Left ventricle myocardium inferior (tissue), 1 donor: ENCODE measurements around the gene RABGGTA. TPM values are rescaled to one million over a fixed set of nuclear protein-coding genes. Genes with fewer than 3 reads are reported as not detected.
A peak's percentile ranks its signal among the peaks of the same experiment; 100 is the strongest.
"Not testable (repeated sequence)": the region's sequence is repeated elsewhere in the genome, so short reads cannot be mapped to it uniquely, and the experiment has no call there.

Source experiments
- DNase-seq: peaks from one replicate; pipeline ENCODE4 v3.0.0-alpha.2; 2020
- H3K27ac ChIP-seq: fragments of 200-600 bp; replicated peaks from 2 replicates; pipeline ENCODE4 v1.8.0; 2021
- H3K27me3 ChIP-seq: fragments of 200-600 bp; 2 replicates; pipeline ENCODE4 v1.8.0; 2021; ENCODE audit warnings: low read depth
- H3K36me3 ChIP-seq: fragments of 200-600 bp; 2 replicates; pipeline ENCODE4 v1.8.0; 2021
- H3K4me1 ChIP-seq: fragments of 200-600 bp; 2 replicates; pipeline ENCODE4 v1.8.0; 2021
- H3K4me3 ChIP-seq: fragments of 200-600 bp; 2 replicates; pipeline ENCODE4 v1.8.0; 2021; ENCODE audit warnings: mild to moderate bottlenecking, moderate library complexity
- H3K9me3 ChIP-seq: fragments of 200-600 bp; replicated peaks from 2 replicates; pipeline ENCODE4 v1.8.0; 2021
- intact Hi-C: fragments of 100-400 bp; cut with micrococcal nuclease; formaldehyde crosslinking; loops from one replicate; pipeline ENCODE4 v1.11.0; 2022
- total RNA-seq: library from RNA; stranded (reverse); fragmentation: NEBNext Ultra II Directional; extraction: Animal tissue kit (Norgen Biotek cat#: 25700); gene quantifications from one replicate; pipeline ENCODE4 v1.2.1, GENCODE V29; 2021
- TF ChIP-seq, protein P1 (sequence below): fragments of 200-600 bp; IDR thresholded peaks from 2 replicates; pipeline ENCODE4 v1.8.0; 2021; ENCODE audit warnings: antibody characterized with exemption, mild to moderate bottlenecking, borderline replicate concordance
- donor health status: DM: no; HTN: yes; CAD: no; lungs with severe emphysema.

RABGGTA gene
- total RNA-seq, 1 donor from 2014 or later, result 22.3 TPM

- no peak for DNase-seq
- intact Hi-C loops, result no loop called here
- H3K27ac ChIP-seq, result peak overlapping the region; percentile 33
Observed at GRCh38 chr14:24224618-24225071, 46.8 kb downstream of the RABGGTA start.

DNA sequence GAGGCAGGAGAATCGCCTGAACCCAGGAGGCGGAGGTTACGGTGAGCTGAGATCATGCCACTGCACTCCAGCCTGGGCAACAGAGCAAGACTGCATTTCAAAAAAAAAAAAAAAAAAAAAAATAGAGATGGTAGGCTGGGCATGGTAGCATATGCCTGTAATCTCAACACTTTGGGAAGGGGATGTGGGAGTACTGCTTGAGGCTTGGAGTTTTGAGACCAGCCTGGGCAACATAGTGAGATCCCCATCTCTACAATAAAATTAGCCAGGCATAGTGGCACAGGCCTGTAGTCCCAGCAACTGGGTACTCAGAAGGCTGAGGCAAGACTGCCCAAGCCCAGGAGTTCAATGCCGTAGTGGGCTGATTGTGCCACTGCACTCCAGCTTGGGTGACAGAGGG lies 48.4 kb downstream of the RABGGTA start:
- DNase-seq, intact Hi-C loops, H3K4me3 ChIP-seq, H3K27ac ChIP-seq, H3K9me3 ChIP-seq, H3K36me3 ChIP-seq, H3K27me3 ChIP-seq: not testable (repeated sequence)
- peaks cover 15% of the 10 kb centered on the region for H3K4me1 ChIP-seq

More at GRCh38 chr14:24224618-24225071, 46.8 kb downstream of the RABGGTA start:
- Histone ChIP-seq H3K4me1 (peaks cover 17% of the 10 kb centered on the region), H3K27me3 (no peaks in the 10 kb centered on the region), H3K9me3 (no peaks in the 10 kb centered on the region), H3K4me3 (no peak overlapping the region), H3K36me3 (peaks cover 11% of the 10 kb centered on the region)
- TF ChIP-seq, protein P1, sequence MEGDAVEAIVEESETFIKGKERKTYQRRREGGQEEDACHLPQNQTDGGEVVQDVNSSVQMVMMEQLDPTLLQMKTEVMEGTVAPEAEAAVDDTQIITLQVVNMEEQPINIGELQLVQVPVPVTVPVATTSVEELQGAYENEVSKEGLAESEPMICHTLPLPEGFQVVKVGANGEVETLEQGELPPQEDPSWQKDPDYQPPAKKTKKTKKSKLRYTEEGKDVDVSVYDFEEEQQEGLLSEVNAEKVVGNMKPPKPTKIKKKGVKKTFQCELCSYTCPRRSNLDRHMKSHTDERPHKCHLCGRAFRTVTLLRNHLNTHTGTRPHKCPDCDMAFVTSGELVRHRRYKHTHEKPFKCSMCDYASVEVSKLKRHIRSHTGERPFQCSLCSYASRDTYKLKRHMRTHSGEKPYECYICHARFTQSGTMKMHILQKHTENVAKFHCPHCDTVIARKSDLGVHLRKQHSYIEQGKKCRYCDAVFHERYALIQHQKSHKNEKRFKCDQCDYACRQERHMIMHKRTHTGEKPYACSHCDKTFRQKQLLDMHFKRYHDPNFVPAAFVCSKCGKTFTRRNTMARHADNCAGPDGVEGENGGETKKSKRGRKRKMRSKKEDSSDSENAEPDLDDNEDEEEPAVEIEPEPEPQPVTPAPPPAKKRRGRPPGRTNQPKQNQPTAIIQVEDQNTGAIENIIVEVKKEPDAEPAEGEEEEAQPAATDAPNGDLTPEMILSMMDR, result no peak

GRCh38 chr14:24219521-24219920 lies 51.9 kb downstream of the RABGGTA start:
- no peak for DNase-seq
- Histone ChIP-seq H3K4me3 (no peak overlapping the region), H3K36me3 (peaks cover 9% of the 10 kb centered on the region), H3K4me1 (peaks cover 26% of the 10 kb centered on the region), H3K27me3 (no peaks in the 10 kb centered on the region), H3K27ac (no peak overlapping the region), H3K9me3 (no peaks in the 10 kb centered on the region)
- TF ChIP-seq, protein P1, result no peak
- intact Hi-C loops, result no loop called here

- Histone ChIP-seq H3K27me3 (no peaks in the 10 kb centered on the region), H3K27ac (no peak overlapping the region), H3K4me1 (peaks cover 27% of the 10 kb centered on the region), H3K36me3 (peaks cover 9% of the 10 kb centered on the region), H3K4me3 (no peak overlapping the region), H3K9me3 (no peaks in the 10 kb centered on the region)
- DNase-seq, result no peak
- intact Hi-C loops, result no loop called here
- TF ChIP-seq, protein P1, result no peak
Observed at GRCh38 chr14:24219080-24219479, 52.3 kb downstream of the RABGGTA start.

GRCh38 chr14:24216876-24217275 lies 54.5 kb downstream of the RABGGTA start:
- H3K27ac ChIP-seq, intact Hi-C loops, DNase-seq, H3K4me3 ChIP-seq, H3K27me3 ChIP-seq, H3K36me3 ChIP-seq, H3K9me3 ChIP-seq: not testable (repeated sequence)
- peaks cover 43% of the 10 kb centered on the region for H3K4me1 ChIP-seq

- Histone ChIP-seq H3K27ac (peak overlapping the region; percentile 97), H3K9me3 (no peaks in the 10 kb centered on the region), H3K27me3 (no peaks in the 10 kb centered on the region), H3K4me3 (peak overlapping the region; percentile 73), H3K4me1 (peaks cover 43% of the 10 kb centered on the region), H3K36me3 (peaks cover 11% of the 10 kb centered on the region)
- intact Hi-C loops, result no loop called here
- no peak for DNase-seq
- TF ChIP-seq, protein P1, result no peak
Observed at GRCh38 chr14:24216345-24216699, 55.1 kb downstream of the RABGGTA start.

Other genes with a start within 250 kb of the RABGGTA start
- 0.11 TPM for gene CARMIL3, start 219.6 kb downstream of the RABGGTA start, total RNA-seq
- gene CPNE6, start 200.0 kb downstream of the RABGGTA start, total RNA-seq, result not detected
- 3.1 TPM for gene PCK2, start 177.3 kb downstream of the RABGGTA start, total RNA-seq
- 74.7 TPM for gene DCAF11, start 156.8 kb downstream of the RABGGTA start, total RNA-seq
- gene NRL, start 156.6 kb downstream of the RABGGTA start, total RNA-seq, result 1.5 TPM
- 148 TPM for gene FITM1, start 140.9 kb downstream of the RABGGTA start, total RNA-seq
- 108 TPM for gene PSME1, start 135.4 kb downstream of the RABGGTA start, total RNA-seq
- 14.5 TPM for gene EMC9, start 130.0 kb downstream of the RABGGTA start, total RNA-seq
- gene PSME2, start 125.0 kb downstream of the RABGGTA start, total RNA-seq, result 89.7 TPM
- gene RNF31, start 124.1 kb downstream of the RABGGTA start, total RNA-seq, result 34.8 TPM
- gene IRF9, start 110.3 kb downstream of the RABGGTA start, total RNA-seq, result 24.0 TPM
- gene REC8, start 99.5 kb downstream of the RABGGTA start, total RNA-seq, result 1.6 TPM
- gene IPO4, start 82.8 kb downstream of the RABGGTA start, total RNA-seq, result 13.3 TPM
- gene TM9SF1, start 76.2 kb downstream of the RABGGTA start, total RNA-seq, result 22.2 TPM
- gene TSSK4, start 65.9 kb downstream of the RABGGTA start, total RNA-seq, result not detected
- gene CHMP4A, start 58.1 kb downstream of the RABGGTA start, total RNA-seq, result 33.1 TPM
- gene MDP1, start 55.5 kb downstream of the RABGGTA start, total RNA-seq, result 16.6 TPM
- 214 TPM for gene NEDD8, start 39.2 kb downstream of the RABGGTA start, total RNA-seq
- 29.7 TPM for gene GMPR2, start 38.7 kb downstream of the RABGGTA start, total RNA-seq
- gene TINF2, start 29.0 kb downstream of the RABGGTA start, total RNA-seq, result 30.6 TPM
- gene TGM1, start 8.4 kb downstream of the RABGGTA start, total RNA-seq, result 0.96 TPM
- 6.9 TPM for gene DHRS1, start 28.2 kb upstream of the RABGGTA start, total RNA-seq
- 23.4 TPM for gene NOP9, start 28.3 kb upstream of the RABGGTA start, total RNA-seq
- 3.1 TPM for gene CIDEB, start 36.4 kb upstream of the RABGGTA start, total RNA-seq
- 0.71 TPM for gene LTB4R2, start 38.5 kb upstream of the RABGGTA start, total RNA-seq
- 1.8 TPM for gene LTB4R, start 39.9 kb upstream of the RABGGTA start, total RNA-seq
- gene ADCY4, start 63.5 kb upstream of the RABGGTA start, total RNA-seq, result 26.6 TPM
- gene RIPK3, start 68.4 kb upstream of the RABGGTA start, total RNA-seq, result 3.6 TPM
- 20.6 TPM for gene NFATC4, start 96.6 kb upstream of the RABGGTA start, total RNA-seq
- 8.0 TPM for gene NYNRIN, start 127.4 kb upstream of the RABGGTA start, total RNA-seq
- 0.55 TPM for gene CBLN3, start 158.1 kb upstream of the RABGGTA start, total RNA-seq
- gene KHNYN, start 158.4 kb upstream of the RABGGTA start, total RNA-seq, result 20.5 TPM
- 74.8 TPM for gene SDR39U1, start 171.2 kb upstream of the RABGGTA start, total RNA-seq
- 0.66 TPM for gene CMA1, start 236.7 kb upstream of the RABGGTA start, total RNA-seq